Fibroblast of the aortic adventitia (primary cell): ENCODE data around the gene OGDHL. TPM values are rescaled to one million over a fixed set of nuclear protein-coding genes. Genes with fewer than 3 reads are reported as not detected.

Experiments used
- DNase-seq: peaks from one replicate; pipeline ENCODE4 v3.0.0-alpha.2; 2010; ENCODE audit warnings: low read depth
- H3K4me3 ChIP-seq: 2 replicates; pipeline ENCODE4 v1.5.1; 2011; ENCODE audit warnings: low read depth, mild to moderate bottlenecking, control low read depth, low read length, moderate library complexity
- total RNA-seq: library from RNA; depleted of rRNA; stranded (reverse); fragments of >200 nt; gene quantifications from 2 replicates; pipeline ENCODE4 v1.2.3, GENCODE V29; 2012; ENCODE audit warnings: low replicate concordance
- TF ChIP-seq, protein P1 (sequence below): IDR thresholded peaks from 2 replicates; pipeline ENCODE4 v1.5.1; 2011; ENCODE audit warnings: mild to moderate bottlenecking, low read length, control low read depth, inconsistent platforms; ENCODE audit not compliant: insufficient read depth

OGDHL gene
- total RNA-seq, 1 donor: under 0.01 TPM

DNA sequence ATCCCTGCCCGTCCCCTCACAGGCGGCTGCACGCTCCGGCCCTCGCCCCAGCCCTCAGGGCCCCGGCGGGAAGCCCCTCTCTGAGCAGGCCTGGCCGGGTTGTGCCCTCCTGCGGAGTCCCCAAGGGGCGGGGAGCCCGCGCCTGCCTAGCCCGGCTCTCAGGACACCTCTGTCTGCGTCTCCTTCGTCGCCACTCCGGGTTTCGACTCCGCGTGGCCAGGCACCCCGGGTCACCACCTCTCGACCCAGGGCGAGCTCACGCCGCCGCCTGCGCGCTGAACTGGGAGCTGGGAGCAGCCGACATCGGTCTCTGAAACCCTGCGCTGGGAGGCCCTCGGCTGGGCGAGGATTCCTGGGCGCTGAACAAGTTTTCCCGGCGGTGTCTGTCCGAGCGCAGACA lies 6.2 kb upstream of the OGDHL start:
- no peak for DNase-seq
- TF ChIP-seq, protein P1, sequence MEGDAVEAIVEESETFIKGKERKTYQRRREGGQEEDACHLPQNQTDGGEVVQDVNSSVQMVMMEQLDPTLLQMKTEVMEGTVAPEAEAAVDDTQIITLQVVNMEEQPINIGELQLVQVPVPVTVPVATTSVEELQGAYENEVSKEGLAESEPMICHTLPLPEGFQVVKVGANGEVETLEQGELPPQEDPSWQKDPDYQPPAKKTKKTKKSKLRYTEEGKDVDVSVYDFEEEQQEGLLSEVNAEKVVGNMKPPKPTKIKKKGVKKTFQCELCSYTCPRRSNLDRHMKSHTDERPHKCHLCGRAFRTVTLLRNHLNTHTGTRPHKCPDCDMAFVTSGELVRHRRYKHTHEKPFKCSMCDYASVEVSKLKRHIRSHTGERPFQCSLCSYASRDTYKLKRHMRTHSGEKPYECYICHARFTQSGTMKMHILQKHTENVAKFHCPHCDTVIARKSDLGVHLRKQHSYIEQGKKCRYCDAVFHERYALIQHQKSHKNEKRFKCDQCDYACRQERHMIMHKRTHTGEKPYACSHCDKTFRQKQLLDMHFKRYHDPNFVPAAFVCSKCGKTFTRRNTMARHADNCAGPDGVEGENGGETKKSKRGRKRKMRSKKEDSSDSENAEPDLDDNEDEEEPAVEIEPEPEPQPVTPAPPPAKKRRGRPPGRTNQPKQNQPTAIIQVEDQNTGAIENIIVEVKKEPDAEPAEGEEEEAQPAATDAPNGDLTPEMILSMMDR: no peak
- no peak overlapping the region for H3K4me3 ChIP-seq

DNA sequence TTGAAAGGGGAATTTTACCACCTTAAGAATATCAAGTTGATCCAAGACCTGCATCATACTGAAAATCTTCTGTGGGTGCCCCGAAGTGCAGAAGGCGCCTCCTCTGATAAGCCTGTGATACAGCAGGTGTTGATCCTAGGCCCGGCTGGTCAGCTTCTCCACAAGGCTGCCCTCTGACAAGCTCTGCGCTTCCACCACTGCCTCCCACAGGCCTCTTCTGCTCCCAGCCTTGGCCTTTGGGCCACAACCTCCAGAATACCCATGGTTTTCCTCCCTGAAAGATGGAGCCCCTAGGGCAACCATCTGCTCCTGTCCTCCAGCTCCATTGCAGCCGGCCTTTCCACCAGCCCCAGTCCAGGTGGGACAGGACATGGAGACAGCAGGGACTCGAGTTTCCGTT lies 5.6 kb upstream of the OGDHL start:
- DNase-seq: no peak
- TF ChIP-seq, protein P1: no peak
- no peak overlapping the region for H3K4me3 ChIP-seq

DNA sequence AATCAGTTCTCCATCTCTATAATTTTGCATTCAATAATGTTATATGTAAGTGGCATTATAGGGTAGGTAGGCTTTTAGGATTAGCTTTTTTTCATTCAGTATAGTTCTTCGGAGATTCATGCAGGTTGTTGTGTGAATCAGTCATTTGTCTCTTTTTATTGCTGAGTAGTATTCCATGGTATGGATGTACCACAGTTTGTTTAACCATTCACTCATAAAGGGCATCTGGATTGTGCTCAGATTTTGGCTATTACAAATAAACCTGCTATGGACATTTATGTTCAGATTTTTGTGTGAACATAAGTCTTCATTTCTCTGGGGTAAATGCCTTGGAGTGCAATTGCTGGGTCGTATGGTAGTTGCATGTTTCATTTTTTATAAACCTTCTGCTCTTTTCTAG lies 4.4 kb upstream of the OGDHL start:
- TF ChIP-seq, protein P1: no peak
- no peak overlapping the region for H3K4me3 ChIP-seq
- no peak for DNase-seq

DNA sequence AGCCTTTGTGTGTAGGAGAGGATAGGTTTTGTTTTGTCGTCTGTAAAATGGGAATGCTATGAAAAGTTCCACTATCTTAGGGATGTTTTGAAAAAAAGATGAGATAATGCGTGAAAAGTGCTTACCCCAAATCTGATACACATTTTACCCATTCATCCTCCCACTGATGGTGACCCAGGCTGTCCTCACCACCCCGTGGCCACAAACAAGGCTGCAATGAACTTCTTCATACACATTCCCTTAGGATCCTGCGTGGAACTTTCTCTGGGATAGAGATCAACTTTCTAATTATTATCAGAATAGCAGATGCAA lies 399 bp upstream of the OGDHL start:
- TF ChIP-seq, protein P1: no peak
- DNase-seq: no peak
- H3K4me3 ChIP-seq: peak overlapping the region; percentile 62

DNA sequence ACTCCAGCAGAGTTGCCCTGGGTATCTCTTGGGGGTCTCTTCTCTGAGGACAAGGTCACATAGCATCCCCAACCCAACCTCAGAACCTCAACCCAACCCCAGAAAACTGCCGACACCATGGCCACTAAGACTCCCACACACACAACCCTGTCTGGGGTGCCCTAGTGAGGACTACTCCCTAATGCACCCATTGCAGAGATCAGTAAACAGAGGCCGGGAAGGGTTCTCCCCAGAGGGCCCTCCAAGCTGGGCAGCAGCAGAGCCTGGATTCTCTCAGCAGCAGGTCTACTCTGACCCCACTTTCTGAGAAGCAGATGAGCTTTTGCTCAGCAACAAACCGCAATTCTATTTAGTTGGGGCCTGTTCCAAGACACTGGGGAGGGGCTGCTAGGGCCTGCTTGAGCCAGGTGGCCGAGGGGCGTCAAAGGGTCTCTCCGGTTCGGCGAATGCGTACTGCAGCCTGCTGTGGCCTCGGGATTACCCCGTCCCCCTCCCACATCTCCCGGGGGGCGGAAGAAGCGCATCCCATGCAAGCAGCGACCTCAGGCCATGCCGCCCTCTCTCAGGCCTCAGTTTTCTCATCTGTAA lies 828 bp downstream of the OGDHL start:
- no peak for DNase-seq
- TF ChIP-seq, protein P1: no peak
- H3K4me3 ChIP-seq: no peak overlapping the region

DNA sequence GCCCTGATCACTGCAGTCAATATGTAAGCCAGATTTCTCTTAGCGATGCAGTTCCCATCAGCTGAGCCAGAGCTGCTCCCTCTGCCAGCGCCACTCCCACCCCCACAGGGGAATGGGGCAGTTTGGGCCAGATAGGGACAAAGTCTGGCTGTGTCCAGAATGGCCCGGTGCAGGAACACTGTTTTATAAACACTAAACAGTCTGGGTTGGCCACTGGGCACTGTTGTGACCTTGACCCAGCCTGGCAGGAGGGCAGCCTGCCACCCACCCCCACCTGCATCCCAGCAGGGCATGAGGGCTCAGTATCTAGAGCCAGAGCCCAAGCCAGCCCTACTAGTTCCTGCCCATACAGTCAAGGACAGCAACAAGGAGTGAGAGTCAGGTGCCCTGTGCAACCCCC lies 1.3 kb downstream of the OGDHL start:
- TF ChIP-seq, protein P1: no peak
- no peak for DNase-seq
- H3K4me3 ChIP-seq: no peak overlapping the region

DNA sequence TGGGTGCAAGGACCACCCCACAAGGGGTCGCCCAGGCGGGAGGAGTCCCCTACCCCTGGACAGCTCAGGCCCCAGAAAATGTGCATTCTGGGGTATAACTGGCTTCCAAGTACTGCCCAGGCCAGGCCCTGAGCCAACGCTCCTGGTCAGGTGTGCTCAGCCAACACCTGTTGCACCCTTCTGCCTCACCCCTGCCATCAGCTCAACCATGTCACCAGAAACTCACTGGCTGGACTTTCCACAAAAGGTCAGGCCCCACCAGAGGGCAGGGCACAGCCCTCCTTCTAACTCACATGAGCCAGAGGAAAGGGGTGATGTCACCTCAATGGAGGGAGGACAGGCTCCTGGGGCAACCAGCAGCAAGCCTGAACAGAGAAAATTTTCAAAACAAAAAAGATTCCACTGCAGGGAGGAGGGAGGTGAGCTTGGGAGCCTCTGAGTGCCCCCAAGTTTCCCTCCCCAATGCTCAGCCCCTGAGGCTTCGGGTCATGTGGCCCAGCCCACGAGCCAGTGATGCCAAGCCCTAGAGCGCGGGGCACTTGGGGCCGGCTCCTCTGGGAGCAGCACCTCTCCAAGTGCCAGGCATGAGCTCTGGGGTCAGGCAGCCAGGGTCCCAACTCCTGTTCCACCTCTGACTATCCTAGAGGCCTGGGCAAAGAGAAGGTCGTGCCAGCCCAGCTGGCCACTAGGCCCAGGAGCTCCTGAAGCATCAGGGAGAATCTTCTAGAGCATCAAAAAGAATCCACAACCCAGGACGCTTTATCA lies 2.2 kb downstream of the OGDHL start:
- no peak for DNase-seq
- no peak overlapping the region for H3K4me3 ChIP-seq
- TF ChIP-seq, protein P1: no peak
